Measurements from ENCODE around the gene ZFP36L2. TPM values are rescaled to one million over a fixed set of nuclear protein-coding genes. Genes with fewer than 3 reads are reported as not detected.

ZFP36L2 gene
- total and polyA plus RNA-seq, 2 donors (not counting 1 experiment from before 2014, with no cell fraction given), result 94.9 to 482 TPM

DNA sequence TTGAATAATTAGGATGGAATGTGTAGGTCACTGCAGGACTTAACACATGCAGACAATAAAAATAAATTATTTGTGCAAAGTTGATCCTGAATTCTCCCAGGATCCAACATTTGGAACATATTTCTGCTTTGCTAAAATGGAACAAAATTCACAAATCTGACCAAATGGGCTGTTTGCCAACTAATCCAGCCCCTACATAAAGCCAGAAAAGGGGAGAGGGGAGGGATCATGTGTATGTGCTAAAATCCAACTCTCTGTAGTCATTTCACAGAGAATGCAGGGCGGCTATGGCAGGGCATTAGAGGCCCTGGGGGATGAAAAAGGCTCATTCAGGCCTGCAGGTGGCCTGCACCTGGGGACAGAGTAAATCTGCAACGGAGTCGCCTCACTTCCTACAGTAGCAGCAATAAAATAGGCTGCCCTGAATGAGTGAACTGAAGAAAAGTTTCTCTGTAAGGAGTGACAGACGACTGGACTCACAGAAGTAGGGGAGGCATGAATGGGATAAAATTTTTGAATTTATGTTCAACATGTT is 4.0 kb upstream of the ZFP36L2 start:
- H3K27ac ChIP-seq (ENCODE audit: low read length in 2 of 2), result peak overlapping the region in 1 of 2 donors; percentile 5
- Mint-ChIP-seq H3K4me3 (no peak overlapping the region), H3K27me3 (no peaks in the 10 kb centered on the region), H3K27ac (peak overlapping the region; percentile 43), H3K4me1 (peaks cover 59% of the 10 kb centered on the region), H3K9me3 (ENCODE audit: insufficient read depth) (no peaks in the 10 kb centered on the region)
- H3K4me2 ChIP-seq (replicated peaks; ENCODE audit: low read depth, low read length, poor library complexity, severe bottlenecking), result no peak overlapping the region
- peaks cover 39 to 66% of the 10 kb centered on the region in 2 donors for H3K4me1 ChIP-seq (ENCODE audit: control insufficient read depth in 2 of 2, insufficient read depth in 2 of 2, low read length in 2 of 2)
- no peak overlapping the region for H3K9ac ChIP-seq (ENCODE audit: low read length)
- TF ChIP-seq EZH2 (IDR thresholded peaks at IDR 0.05; ENCODE audit: borderline replicate concordance, insufficient read depth, low read depth, low read length, poor library complexity, severe bottlenecking), result no peak
- TF ChIP-seq, protein P1, sequence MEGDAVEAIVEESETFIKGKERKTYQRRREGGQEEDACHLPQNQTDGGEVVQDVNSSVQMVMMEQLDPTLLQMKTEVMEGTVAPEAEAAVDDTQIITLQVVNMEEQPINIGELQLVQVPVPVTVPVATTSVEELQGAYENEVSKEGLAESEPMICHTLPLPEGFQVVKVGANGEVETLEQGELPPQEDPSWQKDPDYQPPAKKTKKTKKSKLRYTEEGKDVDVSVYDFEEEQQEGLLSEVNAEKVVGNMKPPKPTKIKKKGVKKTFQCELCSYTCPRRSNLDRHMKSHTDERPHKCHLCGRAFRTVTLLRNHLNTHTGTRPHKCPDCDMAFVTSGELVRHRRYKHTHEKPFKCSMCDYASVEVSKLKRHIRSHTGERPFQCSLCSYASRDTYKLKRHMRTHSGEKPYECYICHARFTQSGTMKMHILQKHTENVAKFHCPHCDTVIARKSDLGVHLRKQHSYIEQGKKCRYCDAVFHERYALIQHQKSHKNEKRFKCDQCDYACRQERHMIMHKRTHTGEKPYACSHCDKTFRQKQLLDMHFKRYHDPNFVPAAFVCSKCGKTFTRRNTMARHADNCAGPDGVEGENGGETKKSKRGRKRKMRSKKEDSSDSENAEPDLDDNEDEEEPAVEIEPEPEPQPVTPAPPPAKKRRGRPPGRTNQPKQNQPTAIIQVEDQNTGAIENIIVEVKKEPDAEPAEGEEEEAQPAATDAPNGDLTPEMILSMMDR (IDR thresholded peaks at IDR 0.05), result no peak
- no peak overlapping the region for H3K4me3 ChIP-seq (ENCODE audit: control extremely low read depth in 1 of 5, extremely low read depth in 1 of 5, insufficient read depth in 1 of 5, low read depth in 2 of 5, low read length in 4 of 5)
- ChIA-PET POLR2A (interaction anchor here (0.7 to 13.4 kb wide), 4 partner anchors 9 to 100 kb away, joined by 3 to 561 read pairs (median 64); no protein-coding TSS in a partner anchor), CTCF (interaction anchor here (0.7 to 21.8 kb wide), 18 partner anchors 10 to 629 kb away, joined by 3 to 650 read pairs (median 24); no protein-coding TSS in a partner anchor)
- 33% methylated on average over 1 of the region's 4 CpGs for WGBS (ENCODE audit: insufficient coverage)
- H3K79me2 ChIP-seq (ENCODE audit: control insufficient read depth, insufficient read depth, low read length), result peaks cover 37% of the 10 kb centered on the region
- H3K36me3 ChIP-seq (replicated peaks in 1 of 2; ENCODE audit: control extremely low read depth in 1 of 2, control insufficient read depth in 1 of 2, extremely low read depth in 1 of 2, insufficient read depth in 2 of 2, low read length in 1 of 2), result peaks cover 0 to 16% of the 10 kb centered on the region in 2 experiments
- ATAC-seq (ENCODE audit: low read depth) (no peak), DNase-seq (peak; percentile 31)
- H3K9me3 ChIP-seq (ENCODE audit: control extremely low read depth in 1 of 3, control insufficient read depth in 2 of 3, insufficient read depth in 1 of 3, low read length in 2 of 3), result no peaks in the 10 kb centered on the region
- no peak overlapping the region for H2AFZ ChIP-seq (ENCODE audit: insufficient read depth, low read depth, low read length, poor library complexity, severe bottlenecking)
- H3K27me3 ChIP-seq (replicated peaks in 1 of 4; ENCODE audit: control extremely low read depth in 1 of 4, control insufficient read depth in 3 of 4, insufficient read depth in 4 of 4, low read length in 3 of 4), result no peaks in the 10 kb centered on the region
- peaks cover 9% of the 10 kb centered on the region for H4K20me1 ChIP-seq (ENCODE audit: control insufficient read depth, insufficient read depth, low read length, poor library complexity, severe bottlenecking)
- intact Hi-C loops (cut with micrococcal nuclease), result no loop called here
